Activated T-cell treated with anti-CD3 and anti-CD28 coated beads for 1 hour (primary cell): ENCODE measurements around the gene DMAC2L.
A peak's percentile ranks its signal among the peaks of the same experiment; 100 is the strongest.

Experiments
- DNase-seq: peaks from one replicate; pipeline ENCODE4 v3.0.0-alpha.2; 2020; ENCODE audit warnings: low read depth

The DMAC2L gene

GRCh38 chr14:50331596-50331995 lies 19.5 kb downstream of the DMAC2L start:
- DNase-seq: no peak

GRCh38 chr14:50333014-50333509 lies 20.9 kb downstream of the DMAC2L start:
- DNase-seq: no peak

- no peak for DNase-seq
Observed at GRCh38 chr14:50334211-50334610, 22.1 kb downstream of the DMAC2L start.

- DNase-seq: no peak
Observed at GRCh38 chr14:50335389-50335788, 23.3 kb downstream of the DMAC2L start.

GRCh38 chr14:50335989-50336824 lies 24.1 kb downstream of the DMAC2L start:
- DNase-seq: no peak

GRCh38 chr14:50338587-50338986 lies 26.5 kb downstream of the DMAC2L start:
- DNase-seq: no peak

GRCh38 chr14:50339178-50339804 lies 27.2 kb downstream of the DMAC2L start:
- DNase-seq: no peak

- no peak for DNase-seq
Observed at GRCh38 chr14:50340045-50340444, 27.9 kb downstream of the DMAC2L start.

- DNase-seq: no peak
Observed at GRCh38 chr14:50340963-50341362, 28.8 kb downstream of the DMAC2L start.

- DNase-seq: peak; percentile 24
Observed at GRCh38 chr14:50342221-50343078, 30.3 kb downstream of the DMAC2L start.

GRCh38 chr14:50343434-50343833 lies 31.3 kb downstream of the DMAC2L start:
- no peak for DNase-seq

- no peak for DNase-seq
Observed at GRCh38 chr14:50344116-50344775, 32.1 kb downstream of the DMAC2L start.

- DNase-seq: no peak
Observed at GRCh38 chr14:50344876-50345563, 32.9 kb downstream of the DMAC2L start.

- no peak for DNase-seq
Observed at GRCh38 chr14:50345846-50346422, 33.8 kb downstream of the DMAC2L start.

GRCh38 chr14:50347521-50347920 lies 35.4 kb downstream of the DMAC2L start:
- no peak for DNase-seq

GRCh38 chr14:50348933-50349332 lies 36.8 kb downstream of the DMAC2L start:
- DNase-seq: no peak

- DNase-seq: no peak
Observed at GRCh38 chr14:50350975-50351374, 38.9 kb downstream of the DMAC2L start.

GRCh38 chr14:50352584-50352983 lies 40.5 kb downstream of the DMAC2L start:
- DNase-seq: no peak

- no peak for DNase-seq
Observed at GRCh38 chr14:50353126-50353525, 41.0 kb downstream of the DMAC2L start.

- DNase-seq: no peak
Observed at GRCh38 chr14:50354527-50354926, 42.4 kb downstream of the DMAC2L start.

- DNase-seq: no peak
Observed at GRCh38 chr14:50355692-50356091, 43.6 kb downstream of the DMAC2L start.
